Measurements from ENCODE around the gene PLIN3. TPM values are rescaled to one million over a fixed set of nuclear protein-coding genes. Genes with fewer than 3 reads are reported as not detected.

Gene PLIN3
- total RNA-seq, 4 donors from 2014 or later, result 18.5 to 66.3 (median 34.7) TPM

DNA sequence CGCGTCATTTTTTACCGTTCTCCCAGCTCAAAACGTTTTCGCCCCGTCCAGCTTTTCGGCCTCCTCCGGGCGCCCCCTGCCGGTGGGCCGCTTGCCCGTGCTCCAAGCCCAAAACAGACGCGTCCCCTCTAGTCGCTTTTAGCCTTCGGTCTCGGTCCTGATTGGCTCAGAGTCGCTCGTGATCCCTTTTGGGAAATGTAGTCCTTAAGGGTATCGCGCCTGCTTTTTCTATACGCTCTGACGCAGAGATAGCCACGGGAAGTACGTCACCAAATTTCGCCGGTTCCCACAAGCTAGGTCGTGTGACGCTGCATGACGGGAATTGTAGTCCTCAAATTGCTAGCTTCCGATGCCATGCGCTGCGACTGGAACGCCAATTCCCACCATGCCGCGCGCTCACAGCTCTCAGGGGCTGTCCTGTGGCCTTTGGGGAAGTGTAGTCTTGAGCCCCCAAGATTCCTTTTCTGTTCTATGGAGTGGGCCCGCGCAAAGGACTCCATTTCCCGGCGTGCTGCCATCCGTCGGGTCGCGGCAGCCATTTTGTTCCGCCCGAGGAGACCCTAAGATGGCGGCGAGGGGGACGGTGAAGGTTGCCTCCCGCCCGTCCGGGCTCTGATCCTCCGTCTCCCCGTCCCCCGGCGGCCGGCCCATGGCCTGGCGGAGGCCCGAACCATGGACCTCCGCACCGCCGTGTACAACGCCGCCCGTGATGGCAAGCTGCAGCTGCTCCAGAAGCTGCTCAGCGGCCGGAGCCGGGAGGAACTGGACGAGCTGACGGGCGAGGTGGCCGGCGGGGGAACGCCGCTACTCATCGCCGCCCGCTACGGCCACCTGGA lies 76.1 kb downstream of the PLIN3 start, which contains the start of gene FEM1A:
Gene FEM1A, plus strand, starts transcription at position 552 of the 836 bp plus-strand sequence. Its CDS starts 121 bp downstream, at position 673.
- 0% methylated on average over 16 to 19 of the region's 80 CpGs for WGBS, 2 donors (ENCODE audit: low coverage in 1 of 2)
- peak; percentile 98 for ATAC-seq

More for the DNA sequence above, 76.1 kb downstream of the PLIN3 start, which contains the start of gene FEM1A:
- peaks cover 0 to 41% of the 10 kb centered on the region in 2 donors for H3K36me3 ChIP-seq
- H3K27me3 ChIP-seq, result no peaks in the 10 kb centered on the region
- H3K4me3 ChIP-seq, result peak within 1 kb of the TSS; percentile 91 to 94
- peaks cover 0 to 50% (median 16%) of the 10 kb centered on the region in 3 donors for H3K4me1 ChIP-seq
- no peaks in the 10 kb centered on the region for H3K9me3 ChIP-seq
- H3K27ac ChIP-seq, result peak within 1 kb of the TSS; percentile 85 to 92 (median 90)
- no peak for TF ChIP-seq EP300 (IDR thresholded peaks at IDR 0.05)
- TF ChIP-seq, protein P1, sequence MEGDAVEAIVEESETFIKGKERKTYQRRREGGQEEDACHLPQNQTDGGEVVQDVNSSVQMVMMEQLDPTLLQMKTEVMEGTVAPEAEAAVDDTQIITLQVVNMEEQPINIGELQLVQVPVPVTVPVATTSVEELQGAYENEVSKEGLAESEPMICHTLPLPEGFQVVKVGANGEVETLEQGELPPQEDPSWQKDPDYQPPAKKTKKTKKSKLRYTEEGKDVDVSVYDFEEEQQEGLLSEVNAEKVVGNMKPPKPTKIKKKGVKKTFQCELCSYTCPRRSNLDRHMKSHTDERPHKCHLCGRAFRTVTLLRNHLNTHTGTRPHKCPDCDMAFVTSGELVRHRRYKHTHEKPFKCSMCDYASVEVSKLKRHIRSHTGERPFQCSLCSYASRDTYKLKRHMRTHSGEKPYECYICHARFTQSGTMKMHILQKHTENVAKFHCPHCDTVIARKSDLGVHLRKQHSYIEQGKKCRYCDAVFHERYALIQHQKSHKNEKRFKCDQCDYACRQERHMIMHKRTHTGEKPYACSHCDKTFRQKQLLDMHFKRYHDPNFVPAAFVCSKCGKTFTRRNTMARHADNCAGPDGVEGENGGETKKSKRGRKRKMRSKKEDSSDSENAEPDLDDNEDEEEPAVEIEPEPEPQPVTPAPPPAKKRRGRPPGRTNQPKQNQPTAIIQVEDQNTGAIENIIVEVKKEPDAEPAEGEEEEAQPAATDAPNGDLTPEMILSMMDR (IDR thresholded peaks at IDR 0.05), result peak in 3 of 4 experiments; percentile 94 to 99 (median 98)
- peak; percentile 74 for TF ChIP-seq POLR2AphosphoS5 (IDR thresholded peaks at IDR 0.05)
- peak; percentile 75 to 89 for TF ChIP-seq POLR2A (IDR thresholded peaks at IDR 0.05)

Other genes with a start within 250 kb of the PLIN3 start
- gene TNFAIP8L1, start 228.2 kb downstream of the PLIN3 start, total RNA-seq, result 10 to 100 TPM in 1 of 4 donors, 1 to 10 TPM in 3; 5.8 to 16.4 (median 7.0) TPM
- 10 to 100 TPM; 20.5 to 44.6 (median 30.1) TPM for gene MYDGF, start 197.3 kb downstream of the PLIN3 start, total RNA-seq
- gene DPP9, start 143.8 kb downstream of the PLIN3 start, total RNA-seq, result 10 to 100 TPM; 35.0 to 82.1 (median 42.0) TPM
- 10 to 100 TPM; 14.1 to 23.9 (median 15.3) TPM for gene FEM1A, start 75.9 kb downstream of the PLIN3 start, total RNA-seq
- 1 to 10 TPM; 3.6 to 7.9 (median 5.1) TPM for gene TICAM1, start 36.0 kb downstream of the PLIN3 start, total RNA-seq
- 1 to 10 TPM in 1 of 4 donors, not detected in 3; 1.1 TPM for gene ARRDC5, start 35.2 kb upstream of the PLIN3 start, total RNA-seq
- gene UHRF1, start 41.8 kb upstream of the PLIN3 start, total RNA-seq, result 1 to 10 TPM in 1 of 4 donors, under 1 TPM in 3; 0.58 to 1.4 (median 0.73) TPM
- gene KDM4B, start 101.4 kb upstream of the PLIN3 start, total RNA-seq, result 10 to 100 TPM; 29.2 to 43.8 (median 38.7) TPM

All from gastroesophageal sphincter (tissue), 4 donors.